UCSD-AML1 (cell line): ENCODE measurements around the gene MPDU1.

Experiments
- DNase-seq: peaks from one replicate; lab custom pipeline; 2025; ENCODE audit not compliant: unreplicated experiment; lab: John Stamatoyannopoulos, UW

MPDU1 gene

DNA sequence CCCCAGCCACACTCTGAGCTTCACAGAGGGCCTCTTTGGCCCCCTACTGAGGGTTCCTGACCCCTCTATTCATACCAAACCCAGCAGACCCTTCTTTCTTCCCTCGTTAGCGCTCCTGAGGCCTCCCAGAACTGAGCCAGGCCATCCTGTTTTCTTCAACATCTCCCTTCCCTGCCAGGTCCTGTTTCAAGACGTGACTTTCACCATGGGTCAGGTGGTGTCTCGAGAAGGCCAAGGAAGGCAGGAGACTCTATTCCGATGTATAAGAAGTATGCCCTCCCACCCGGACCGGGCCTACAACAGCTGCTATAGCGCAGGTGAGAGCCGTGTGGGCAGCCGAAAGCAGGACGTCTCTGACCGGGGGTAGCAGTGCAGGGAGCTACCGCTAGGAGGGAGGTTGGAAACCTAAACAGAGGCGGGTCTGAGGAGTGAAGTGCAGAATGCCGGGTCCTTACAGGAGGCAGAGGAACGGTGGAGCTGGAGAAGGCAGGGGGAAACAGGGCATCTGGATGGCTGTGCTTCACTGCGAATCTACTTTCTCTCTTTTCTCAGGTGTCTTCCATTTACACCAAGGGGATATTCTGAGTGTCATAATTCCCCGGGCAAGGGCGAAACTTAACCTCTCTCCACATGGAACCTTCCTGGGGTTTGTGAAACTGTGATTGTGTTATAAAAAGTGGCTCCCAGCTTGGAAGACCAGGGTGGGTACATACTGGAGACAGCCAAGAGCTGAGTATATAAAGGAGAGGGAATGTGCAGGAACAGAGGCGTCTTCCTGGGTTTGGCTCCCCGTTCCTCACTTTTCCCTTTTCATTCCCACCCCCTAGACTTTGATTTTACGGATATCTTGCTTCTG is 23.3 kb upstream of the MPDU1 start:
- DNase-seq, result peak; percentile 72

DNA sequence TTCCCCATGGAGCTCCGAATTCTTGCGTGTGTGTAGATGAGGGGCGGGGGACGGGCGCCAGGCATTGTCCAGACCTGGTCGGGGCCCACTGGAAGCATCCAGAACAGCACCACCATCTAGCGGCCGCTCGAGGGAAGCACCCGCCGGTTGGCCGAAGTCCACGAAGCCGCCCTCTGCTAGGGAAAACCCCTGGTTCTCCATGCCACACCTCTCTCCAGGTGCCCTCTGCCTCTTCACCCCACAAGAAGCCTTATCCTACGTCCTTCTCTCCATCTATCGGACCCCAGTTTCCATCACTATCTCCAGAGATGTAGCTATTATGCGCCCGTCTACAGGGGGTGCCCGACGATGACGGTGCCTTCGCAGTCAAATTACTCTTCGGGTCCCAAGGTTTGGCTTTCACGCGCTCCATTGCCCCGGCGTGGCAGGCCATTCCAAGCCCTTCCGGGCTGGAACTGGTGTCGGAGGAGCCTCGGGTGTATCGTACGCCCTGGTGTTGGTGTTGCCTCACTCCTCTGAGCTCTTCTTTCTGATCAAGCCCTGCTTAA is 22.6 kb upstream of the MPDU1 start:
- peak; percentile 83 for DNase-seq

DNA sequence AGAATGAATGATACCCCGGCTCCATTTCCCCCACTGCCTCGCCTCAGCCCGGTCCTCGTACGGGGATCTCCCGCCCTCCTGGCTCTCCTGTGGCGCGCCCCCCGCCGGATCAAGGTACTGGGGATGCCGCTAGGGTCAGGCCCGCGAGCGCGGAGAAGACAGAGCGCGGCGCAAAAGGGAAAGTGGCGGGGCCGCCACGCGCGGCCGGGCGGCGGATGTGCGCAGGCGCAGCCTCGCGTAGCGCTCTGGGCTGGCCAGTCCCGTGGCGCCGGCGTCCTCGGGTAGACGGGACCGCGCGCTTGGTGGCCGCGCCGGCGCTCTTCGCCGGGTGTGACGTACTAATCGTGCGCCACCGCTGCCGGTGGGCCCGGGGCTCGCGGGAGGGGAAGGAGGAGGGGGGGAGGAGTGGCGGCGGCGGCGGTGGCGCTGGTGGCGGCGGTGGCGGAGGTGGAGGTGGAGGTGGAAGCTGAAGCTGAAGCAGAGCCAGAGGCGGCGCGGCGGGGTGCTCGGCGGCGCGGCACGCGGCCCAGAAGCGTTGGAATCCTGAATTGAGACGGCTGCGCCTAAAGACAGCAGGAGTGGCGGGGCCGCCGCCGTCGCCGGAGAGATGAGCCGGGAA is 22.0 kb upstream of the MPDU1 start, which contains the start of gene SENP3:
SENP3 (plus strand) TSS at position 331 of the 619 bp plus-strand sequence. CDS start 1,158 bp downstream, outside the sequence.
- peak; percentile 93 for DNase-seq

DNA sequence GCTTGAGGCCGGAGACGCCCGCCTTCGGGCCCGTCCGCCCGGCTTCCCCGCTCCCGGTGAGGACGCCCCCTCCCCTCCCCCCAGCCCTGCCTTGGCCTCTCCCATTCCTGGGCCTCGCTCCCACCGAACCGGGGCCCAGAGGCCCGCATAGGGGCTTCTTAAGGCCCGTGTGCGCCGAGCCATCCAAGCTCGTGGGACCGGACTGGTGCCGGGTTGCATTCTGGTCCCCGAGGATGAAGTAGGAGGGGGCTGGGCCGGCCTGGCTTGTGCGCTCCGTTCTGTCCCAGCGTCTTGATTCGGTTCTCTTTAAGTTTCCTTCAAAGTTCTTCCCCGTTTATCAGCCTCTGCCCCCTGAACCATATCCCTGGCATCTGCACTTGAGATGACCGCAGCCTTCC is 21.4 kb upstream of the MPDU1 start:
- no peak for DNase-seq

DNA sequence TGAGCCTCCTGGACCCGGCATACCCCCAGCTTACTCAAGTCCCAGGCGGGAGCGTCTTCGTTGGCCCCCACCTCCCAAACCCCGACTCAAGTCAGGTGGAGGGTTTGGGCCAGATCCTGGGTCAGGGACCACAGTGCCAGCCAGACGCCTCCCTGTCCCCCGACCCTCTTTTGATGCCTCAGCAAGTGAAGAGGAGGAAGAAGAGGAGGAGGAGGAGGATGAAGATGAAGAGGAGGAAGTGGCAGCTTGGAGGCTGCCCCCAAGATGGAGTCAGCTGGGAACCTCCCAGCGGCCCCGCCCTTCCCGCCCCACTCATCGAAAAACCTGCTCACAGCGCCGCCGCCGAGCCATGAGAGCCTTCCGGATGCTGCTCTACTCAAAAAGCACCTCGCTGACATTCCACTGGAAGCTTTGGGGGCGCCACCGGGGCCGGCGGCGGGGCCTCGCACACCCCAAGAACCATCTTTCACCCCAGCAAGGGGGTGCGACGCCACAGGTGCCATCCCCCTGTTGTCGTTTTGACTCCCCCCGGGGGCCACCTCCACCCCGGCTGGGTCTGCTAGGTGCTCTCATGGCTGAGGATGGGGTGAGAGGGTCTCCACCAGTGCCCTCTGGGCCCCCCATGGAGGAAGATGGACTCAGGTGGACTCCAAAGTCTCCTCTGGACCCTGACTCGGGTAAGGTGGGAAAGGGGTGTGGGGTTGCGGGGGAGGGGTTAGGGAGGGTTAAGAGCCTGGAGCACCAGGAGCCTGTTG is 20.4 kb upstream of the MPDU1 start:
- DNase-seq, result no peak

DNA sequence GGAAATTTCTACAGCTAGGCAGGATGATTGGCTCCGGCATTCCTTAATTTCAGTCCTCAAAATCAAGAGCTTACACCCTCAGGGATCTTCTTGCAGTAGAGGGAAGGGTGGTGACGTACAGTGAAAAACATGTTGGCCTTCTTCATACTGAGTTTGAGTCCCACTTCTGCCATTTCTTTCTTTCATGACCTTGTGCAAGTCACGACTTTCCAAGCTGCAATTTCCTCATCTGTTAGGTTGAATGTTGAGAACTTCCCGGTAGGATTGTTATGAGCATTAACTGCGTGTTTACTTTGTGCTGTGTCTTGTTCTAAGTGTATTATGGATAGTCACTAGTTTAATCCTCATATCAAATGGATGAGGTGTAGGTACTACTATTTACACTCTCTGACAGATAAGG is 14.1 kb upstream of the MPDU1 start:
- DNase-seq, result no peak

DNA sequence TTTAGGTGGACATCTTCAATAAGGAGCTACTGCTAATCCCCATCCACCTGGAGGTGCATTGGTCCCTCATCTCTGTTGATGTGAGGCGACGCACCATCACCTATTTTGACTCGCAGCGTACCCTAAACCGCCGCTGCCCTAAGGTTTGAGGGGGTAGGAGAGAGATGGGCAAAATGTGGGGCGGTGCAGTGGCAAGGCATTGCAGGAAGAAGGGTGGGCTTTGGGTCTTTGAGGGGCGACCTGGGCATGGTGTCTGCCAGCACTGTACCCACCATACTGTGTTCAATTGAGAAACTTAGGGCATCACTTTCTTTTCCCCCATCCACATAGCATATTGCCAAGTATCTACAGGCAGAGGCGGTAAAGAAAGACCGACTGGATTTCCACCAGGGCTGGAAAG is 13.3 kb upstream of the MPDU1 start:
- DNase-seq, result no peak

DNA sequence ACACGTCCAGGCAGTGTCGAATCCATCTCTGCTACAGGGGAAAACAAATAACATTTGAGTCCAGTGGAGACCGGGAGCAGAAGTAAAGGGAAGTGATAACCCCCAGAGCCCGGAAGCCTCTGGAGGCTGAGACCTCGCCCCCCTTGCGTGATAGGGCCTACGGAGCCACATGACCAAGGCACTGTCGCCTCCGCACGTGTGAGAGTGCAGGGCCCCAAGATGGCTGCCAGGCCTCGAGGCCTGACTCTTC is 11.4 kb upstream of the MPDU1 start:
- DNase-seq, result no peak

DNA sequence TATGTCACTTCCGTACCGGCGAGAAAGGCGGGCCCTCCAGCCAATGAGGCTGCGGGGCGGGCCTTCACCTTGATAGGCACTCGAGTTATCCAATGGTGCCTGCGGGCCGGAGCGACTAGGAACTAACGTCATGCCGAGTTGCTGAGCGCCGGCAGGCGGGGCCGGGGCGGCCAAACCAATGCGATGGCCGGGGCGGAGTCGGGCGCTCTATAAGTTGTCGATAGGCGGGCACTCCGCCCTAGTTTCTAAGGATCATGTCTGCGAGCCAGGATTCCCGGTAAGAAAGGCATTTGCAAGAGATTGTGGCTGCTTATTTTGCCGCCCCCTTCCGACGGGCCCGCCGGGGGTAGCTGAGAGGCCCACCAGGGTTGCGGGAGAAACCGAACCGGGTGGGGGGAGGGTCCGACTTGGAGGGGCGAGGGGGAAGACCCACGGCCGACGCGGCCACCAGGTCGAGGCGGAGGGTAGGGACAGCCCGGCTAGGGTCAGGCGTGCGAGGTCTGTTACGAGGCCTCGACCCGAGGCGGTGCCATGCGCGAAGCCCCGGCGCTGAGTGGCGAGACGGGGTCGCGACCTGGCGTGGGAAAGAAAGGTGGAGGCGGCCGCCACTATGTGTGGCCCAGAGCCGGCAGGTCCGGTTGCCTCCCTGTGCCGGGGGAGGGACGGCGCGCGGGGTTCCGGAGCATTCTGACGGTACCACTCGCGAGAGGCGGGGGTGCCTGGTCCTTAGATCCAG is 10.9 kb upstream of the MPDU1 start:
- peak; percentile 100 for DNase-seq

DNA sequence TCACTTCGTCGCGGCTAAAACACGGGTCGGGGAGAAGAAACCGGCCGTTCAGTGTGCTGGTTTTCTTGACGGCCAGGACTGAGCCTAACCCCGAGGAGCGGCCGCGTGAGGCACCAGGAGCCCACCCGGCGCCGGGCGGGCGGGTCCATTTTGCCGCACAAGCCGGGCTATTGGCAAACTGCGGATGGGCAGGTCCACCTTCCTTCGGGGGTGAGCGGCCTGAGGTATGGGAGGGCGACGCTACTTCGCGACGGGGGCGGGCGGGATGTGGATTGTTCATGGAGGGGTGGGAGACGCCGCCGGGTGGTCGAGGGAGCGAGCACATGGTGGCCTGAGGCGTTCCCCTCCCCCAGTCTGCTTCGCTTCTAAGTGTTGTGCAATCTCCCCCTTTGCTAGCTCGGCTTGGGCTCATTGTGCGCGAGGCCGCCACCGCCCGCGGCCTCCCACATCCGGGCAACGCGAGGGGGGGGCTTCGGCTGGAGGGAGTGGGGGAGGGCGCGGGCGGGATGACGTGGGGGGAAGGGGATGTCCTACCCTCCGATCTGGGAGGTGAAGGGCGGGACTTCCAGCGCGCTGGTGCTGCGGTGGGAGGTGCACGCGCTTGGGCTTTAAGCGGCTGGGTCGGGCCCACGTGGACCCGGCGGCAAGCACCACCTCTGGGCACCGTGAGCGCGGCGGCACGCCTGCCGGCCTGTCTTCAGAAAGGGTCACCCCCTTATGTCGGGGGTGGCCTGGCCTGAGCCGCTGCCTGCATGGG is 10.2 kb upstream of the MPDU1 start:
- peak; percentile 92 for DNase-seq

DNA sequence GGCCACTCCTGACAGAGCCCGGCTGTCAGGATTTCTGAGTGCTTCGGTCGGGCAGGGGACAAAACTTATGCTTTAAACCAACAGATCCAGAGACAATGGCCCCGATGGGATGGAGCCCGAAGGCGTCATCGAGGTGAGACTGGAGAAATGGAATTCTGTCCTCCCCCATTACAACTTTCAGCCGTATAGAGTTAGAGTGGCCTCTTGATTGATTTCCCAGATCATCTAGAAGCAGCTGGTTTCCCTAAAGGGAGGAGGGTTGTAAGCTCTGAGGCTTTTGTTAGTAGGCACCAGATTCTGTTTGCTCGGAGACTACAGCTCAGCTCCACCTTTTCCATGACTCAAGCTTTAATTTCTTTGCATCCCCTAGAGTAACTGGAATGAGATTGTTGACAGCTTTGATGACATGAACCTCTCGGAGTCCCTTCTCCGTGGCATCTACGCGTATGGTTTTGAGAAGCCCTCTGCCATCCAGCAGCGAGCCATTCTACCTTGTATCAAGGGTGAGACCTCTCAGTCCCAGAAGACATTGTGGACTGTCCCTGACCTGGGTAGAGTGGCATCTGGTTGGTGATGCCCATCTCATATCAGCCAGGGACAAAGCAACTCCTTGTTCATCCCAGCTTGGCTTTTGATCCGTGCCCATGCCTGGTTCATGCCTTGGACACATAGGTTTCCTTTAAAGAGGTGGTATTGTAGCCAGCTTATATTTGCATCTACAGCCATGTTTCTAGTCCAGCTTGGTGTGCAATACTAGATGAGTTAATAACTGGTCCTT is 9.3 kb upstream of the MPDU1 start:
- DNase-seq, result no peak

DNA sequence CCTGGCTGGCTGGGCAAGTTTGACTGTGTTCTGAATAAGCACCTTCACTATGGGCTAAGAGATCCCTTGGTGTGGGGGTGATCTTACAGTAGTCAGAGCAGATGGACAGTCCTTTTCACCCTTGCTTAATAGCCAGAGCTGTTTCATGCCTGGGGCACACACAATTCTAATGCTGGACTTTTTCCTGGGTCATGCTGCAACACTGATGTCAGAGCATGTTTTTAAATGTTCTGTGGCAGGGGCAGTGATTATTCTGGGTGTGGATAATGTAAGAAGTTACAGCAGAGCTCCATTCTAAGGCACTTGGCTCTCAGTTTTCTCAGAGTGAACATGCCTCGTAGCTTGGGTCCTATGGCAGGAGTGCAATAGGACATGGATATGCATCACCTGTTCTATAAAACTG is 8.2 kb upstream of the MPDU1 start:
- DNase-seq, result no peak

DNA sequence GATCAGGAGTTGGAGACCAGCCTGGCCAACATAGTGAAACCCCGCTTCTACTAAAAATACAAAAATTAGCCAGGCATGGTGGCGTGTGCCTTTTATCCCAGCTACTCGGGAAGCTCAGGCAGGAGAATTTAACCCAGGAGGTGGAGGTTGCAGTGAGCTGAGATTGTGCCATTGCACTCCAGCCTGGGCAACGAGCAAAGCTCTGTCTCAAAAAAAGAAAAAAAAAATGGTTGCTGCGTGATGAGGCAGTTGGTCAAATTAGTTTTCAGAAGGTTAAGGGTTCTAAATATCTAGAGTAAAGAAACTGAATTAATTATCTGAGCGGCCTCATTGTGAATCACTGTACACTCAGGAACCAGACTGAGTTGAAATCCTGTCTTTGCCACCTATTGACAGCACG is 7.7 kb upstream of the MPDU1 start:
- no peak for DNase-seq

DNA sequence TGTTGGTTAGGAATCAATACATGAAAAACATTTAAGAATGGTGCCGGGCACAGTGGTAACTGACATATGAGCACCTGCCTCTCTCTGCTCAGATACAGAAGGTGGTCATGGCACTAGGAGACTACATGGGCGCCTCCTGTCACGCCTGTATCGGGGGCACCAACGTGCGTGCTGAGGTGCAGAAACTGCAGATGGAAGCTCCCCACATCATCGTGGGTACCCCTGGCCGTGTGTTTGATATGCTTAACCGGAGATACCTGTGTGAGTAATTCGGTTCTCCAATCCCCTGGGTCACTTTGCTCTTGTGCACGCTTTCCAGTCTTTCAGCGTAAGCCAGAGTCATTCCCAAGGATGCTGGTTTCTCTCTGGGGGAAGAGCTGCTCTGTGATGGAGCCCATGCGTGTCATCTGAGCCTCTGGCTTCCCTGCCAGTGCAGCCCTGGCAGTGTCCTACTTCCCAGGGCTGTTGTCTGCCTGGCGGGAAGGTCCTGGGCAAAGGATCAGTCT is 7.2 kb upstream of the MPDU1 start:
- DNase-seq, result no peak

DNA sequence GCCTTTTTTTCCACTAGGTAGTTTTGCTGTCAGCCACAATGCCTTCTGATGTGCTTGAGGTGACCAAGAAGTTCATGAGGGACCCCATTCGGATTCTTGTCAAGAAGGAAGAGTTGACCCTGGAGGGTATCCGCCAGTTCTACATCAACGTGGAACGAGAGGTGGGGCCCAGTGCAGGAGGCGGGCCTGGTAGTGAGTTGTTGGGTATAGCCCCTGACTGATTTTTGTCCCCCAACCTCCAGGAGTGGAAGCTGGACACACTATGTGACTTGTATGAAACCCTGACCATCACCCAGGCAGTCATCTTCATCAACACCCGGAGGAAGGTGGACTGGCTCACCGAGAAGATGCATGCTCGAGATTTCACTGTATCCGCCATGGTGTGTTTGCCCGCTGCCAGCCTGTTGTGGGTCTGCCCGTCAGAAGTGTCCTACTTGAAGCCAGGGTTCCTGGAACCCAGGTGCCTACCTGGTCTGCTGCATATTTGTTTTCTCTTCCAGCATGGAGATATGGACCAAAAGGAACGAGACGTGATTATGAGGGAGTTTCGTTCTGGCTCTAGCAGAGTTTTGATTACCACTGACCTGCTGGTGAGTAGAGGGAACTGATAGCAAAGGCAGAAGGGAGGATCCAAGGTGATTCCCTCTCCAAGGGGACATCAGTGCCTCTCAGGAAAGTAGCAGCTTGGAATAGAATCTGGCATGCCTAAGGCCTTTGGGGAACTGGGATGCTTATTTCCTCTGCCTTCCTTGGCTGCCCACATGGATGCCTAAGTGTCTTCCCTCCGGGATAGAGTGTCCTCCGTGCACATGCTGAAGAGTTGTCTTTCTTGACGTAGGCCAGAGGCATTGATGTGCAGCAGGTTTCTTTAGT is 6.1 kb upstream of the MPDU1 start:
- no peak for DNase-seq

DNA sequence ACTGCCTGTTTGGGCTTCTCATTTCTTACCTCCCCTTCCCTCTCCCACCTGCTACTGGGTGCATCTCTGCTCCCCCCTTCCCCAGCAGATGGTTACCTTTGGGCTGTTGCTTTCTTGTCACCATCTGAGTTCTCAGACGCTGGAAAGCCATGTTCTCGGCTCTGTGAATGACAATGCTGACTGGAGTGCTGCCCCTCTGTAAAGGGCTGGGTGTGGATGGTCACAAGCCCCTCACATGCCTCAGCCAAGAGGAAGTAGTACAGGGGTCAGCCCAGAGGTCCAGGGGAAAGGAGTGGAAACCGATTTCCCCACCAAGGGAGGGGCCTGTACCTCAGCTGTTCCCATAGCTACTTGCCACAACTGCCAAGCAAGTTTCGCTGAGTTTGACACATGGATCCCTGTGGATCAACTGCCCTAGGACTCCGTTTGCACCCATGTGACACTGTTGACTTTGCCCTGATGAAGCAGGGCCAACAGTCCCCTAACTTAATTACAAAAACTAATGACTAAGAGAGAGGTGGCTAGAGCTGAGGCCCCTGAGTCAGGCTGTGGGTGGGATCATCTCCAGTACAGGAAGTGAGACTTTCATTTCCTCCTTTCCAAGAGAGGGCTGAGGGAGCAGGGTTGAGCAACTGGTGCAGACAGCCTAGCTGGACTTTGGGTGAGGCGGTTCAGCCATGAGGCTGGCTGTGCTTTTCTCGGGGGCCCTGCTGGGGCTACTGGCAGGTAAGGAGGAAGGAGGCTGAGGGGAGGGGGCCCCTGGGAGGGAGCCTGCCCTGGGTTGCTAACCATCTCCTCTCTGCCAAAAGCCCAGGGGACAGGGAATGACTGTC is 4.4 kb upstream of the MPDU1 start, which contains the start of gene CD68:
CD68 (plus strand) TSS at position 638 of the 833 bp plus-strand sequence; CDS start at position 678, 40 bp downstream.
- DNase-seq, result peak; percentile 77

DNA sequence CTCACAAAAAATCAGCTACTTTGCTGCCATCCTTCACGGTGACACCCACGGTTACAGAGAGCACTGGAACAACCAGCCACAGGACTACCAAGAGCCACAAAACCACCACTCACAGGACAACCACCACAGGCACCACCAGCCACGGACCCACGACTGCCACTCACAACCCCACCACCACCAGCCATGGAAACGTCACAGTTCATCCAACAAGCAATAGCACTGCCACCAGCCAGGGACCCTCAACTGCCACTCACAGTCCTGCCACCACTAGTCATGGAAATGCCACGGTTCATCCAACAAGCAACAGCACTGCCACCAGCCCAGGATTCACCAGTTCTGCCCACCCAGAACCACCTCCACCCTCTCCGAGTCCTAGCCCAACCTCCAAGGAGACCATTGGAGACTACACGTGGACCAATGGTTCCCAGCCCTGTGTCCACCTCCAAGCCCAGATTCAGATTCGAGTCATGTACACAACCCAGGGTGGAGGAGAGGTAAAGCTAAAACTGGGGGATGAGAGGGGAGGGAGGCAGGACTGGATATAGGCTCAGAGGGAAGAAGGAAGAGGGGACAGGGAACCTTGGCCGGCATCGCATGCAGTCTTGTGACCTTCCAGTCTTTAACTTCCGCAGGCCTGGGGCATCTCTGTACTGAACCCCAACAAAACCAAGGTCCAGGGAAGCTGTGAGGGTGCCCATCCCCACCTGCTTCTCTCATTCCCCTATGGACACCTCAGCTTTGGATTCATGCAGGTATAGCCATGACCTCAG is 3.6 kb upstream of the MPDU1 start:
- DNase-seq, result no peak
